GM12878 (cell line): ENCODE data around the gene IPPK. TPM values are rescaled to one million over a fixed set of nuclear protein-coding genes. Genes with fewer than 3 reads are reported as not detected.

Experiments
- ATAC-seq: fragments of 200-7000 bp; cut with Tn5 transposase; 3 replicates; pipeline ENCODE4 v1.9.1; 2020; ENCODE audit warnings: mild to moderate bottlenecking, moderate library complexity
- BruUV-seq: library from RNA; stranded (reverse); fragments of 400-500 nt; replicated peaks from 2 replicates; lab custom pipeline; 2021; lab: Mats Ljungman, UMichigan
- CTCF ChIA-PET: fragments of 300-600 bp; sonication (Branson Sonifier 250); formaldehyde crosslinking; extraction: SDS; loops from one replicate; lab custom pipeline; 2021; ENCODE audit warnings: inconsistent platforms; lab: Yijun Ruan, JAX
- POLR2A ChIA-PET: fragments of 350-600 bp; formaldehyde crosslinking; extraction: SDS; loops from one replicate; lab custom pipeline; 2021; ENCODE audit warnings: inconsistent platforms; lab: Charles Lee
- RAD21 ChIA-PET: fragments of 300-600 bp; sonication (Branson Sonifier 250); formaldehyde crosslinking; loops from one replicate; lab custom pipeline; 2023; ENCODE audit warnings: antibody characterized with exemption; ENCODE audit not compliant: unreplicated experiment; lab: Charles Lee
- SMC1A ChIA-PET: fragments of 300-600 bp; sonication (Branson Sonifier 250); formaldehyde crosslinking; loops from one replicate; lab custom pipeline; 2023; ENCODE audit not compliant: unreplicated experiment, uncharacterized antibody; lab: Charles Lee
- DNase-seq: peaks from one replicate; pipeline ENCODE4 v3.0.0-alpha.2; 2011; ENCODE audit warnings: low read depth, low spot score
- FAIRE-seq: peaks from 3 replicates; lab custom pipeline; 2011; peaks lifted over from hg19 to GRCh38; lab: Jason Lieb, UNC
- H2AFZ ChIP-seq: 2 replicates; pipeline ENCODE4 v1.6.0; 2011; ENCODE audit warnings: low read depth, low read length, control low read depth; ENCODE audit not compliant: control insufficient read depth
- H3K27ac ChIP-seq: 2 replicates; pipeline ENCODE4 v1.5.1; 2011; ENCODE audit warnings: control low read depth; ENCODE audit not compliant: control insufficient read depth, insufficient read depth
- H3K27me3 ChIP-seq, 2 experiments: replicated peaks in 1 of 2; 2 replicates each; pipeline versions ENCODE4 v1.6.0 to v1.6.1; 2011; ENCODE audit warnings: low read length in 1 of 2; ENCODE audit not compliant: control insufficient read depth in 2 of 2, insufficient read depth in 2 of 2
- H3K36me3 ChIP-seq, 2 experiments: 2 replicates each; pipeline ENCODE4 v1.5.1; 2011; ENCODE audit warnings: low read length in 1 of 2; ENCODE audit not compliant: control insufficient read depth in 2 of 2, insufficient read depth in 2 of 2
- H3K4me1 ChIP-seq: 2 replicates; pipeline ENCODE4 v1.6.1; 2011; ENCODE audit warnings: mild to moderate bottlenecking, low read length, moderate library complexity, mixed read lengths; ENCODE audit not compliant: control insufficient read depth, insufficient read depth
- H3K4me2 ChIP-seq: 2 replicates; pipeline ENCODE4 v1.6.0; 2011; ENCODE audit warnings: control low read depth; ENCODE audit not compliant: control insufficient read depth, insufficient read depth
- H3K4me3 ChIP-seq: fragments of 200-600 bp; sonication (generic); 2 replicates; pipeline ENCODE4 v1.5.1; 2016
- H3K79me2 ChIP-seq: 2 replicates; pipeline ENCODE4 v1.6.0; 2011; ENCODE audit warnings: low read length; ENCODE audit not compliant: control insufficient read depth, insufficient read depth
- H3K9ac ChIP-seq: 2 replicates; pipeline ENCODE4 v1.8.0; 2011; ENCODE audit warnings: low read length, control low read depth, mixed read lengths; ENCODE audit not compliant: control insufficient read depth, insufficient read depth
- H3K9me3 ChIP-seq: replicated peaks from 3 replicates; pipeline ENCODE4 v1.5.1; 2011; ENCODE audit warnings: mild to moderate bottlenecking, low read length; ENCODE audit not compliant: control insufficient read depth, insufficient read depth
- H4K20me1 ChIP-seq: 2 replicates; pipeline ENCODE4 v1.6.0; 2011; ENCODE audit not compliant: control insufficient read depth, insufficient read depth
- ATF7 ChIP-seq: fragments of 450-650 bp; IDR thresholded peaks from 2 replicates; pipeline ENCODE4 v1.6.1; 2016; ENCODE audit warnings: low read depth, mild to moderate bottlenecking
- CBFB ChIP-seq: IDR thresholded peaks from 2 replicates; pipeline ENCODE4 v1.6.1; 2016; ENCODE audit warnings: antibody characterized with exemption, low read depth
- CBX3 ChIP-seq: fragments of 200-600 bp; sonication (generic); IDR thresholded peaks from 2 replicates; pipeline ENCODE4 v1.6.1; 2016; ENCODE audit warnings: low read depth, borderline replicate concordance
- NR2C2 ChIP-seq: IDR thresholded peaks from 2 replicates; pipeline ENCODE4 v1.6.1; 2011; ENCODE audit warnings: borderline replicate concordance, low read depth; ENCODE audit not compliant: control insufficient read depth, insufficient read length
- PAX5 ChIP-seq: IDR thresholded peaks from 2 replicates; pipeline ENCODE4 v1.6.1; 2011; ENCODE audit warnings: low read depth, low read length, borderline replicate concordance
- SMAD5 ChIP-seq: IDR thresholded peaks from 2 replicates; pipeline ENCODE4 v1.6.1; 2016; ENCODE audit warnings: antibody characterized with exemption, low read depth
- TCF12 ChIP-seq: IDR thresholded peaks from 2 replicates; pipeline ENCODE4 v1.6.1; 2011; ENCODE audit warnings: low read depth, mild to moderate bottlenecking, low read length
- ZNF217 ChIP-seq: fragments of 450-650 bp; IDR thresholded peaks from 2 replicates; pipeline ENCODE4 v1.6.1; 2017; ENCODE audit warnings: antibody characterized with exemption, mild to moderate bottlenecking
- ZNF622 ChIP-seq: fragments of 450-650 bp; IDR thresholded peaks from 2 replicates; pipeline ENCODE4 v1.6.1; 2017; ENCODE audit warnings: mild to moderate bottlenecking, inconsistent platforms
- WGBS: methylation state at CpG from one replicate; pipeline ENCODE4 v1.1.6; 2016; ENCODE audit warnings: low lambda C conversion rate; ENCODE audit not compliant: insufficient replicate concordance, insufficient coverage; ENCODE audit errors: missing lambda C conversion rate; 5-methylcytosine and 5-hydroxymethylcytosine counted together
- in situ Hi-C: fragments of 300-500 bp; cut with MboI; formaldehyde crosslinking; loops from 9 replicates; pipeline ENCODE4 v1.14.3; 2018; ENCODE audit warnings: mixed read lengths
- intact Hi-C: fragments of 100-400 bp; cut with micrococcal nuclease; formaldehyde crosslinking; loops from one replicate; pipeline ENCODE4 v1.14.2; 2022; ENCODE audit not compliant: unreplicated experiment
- polyA plus RNA-seq, 11 experiments: library from polyadenylated mRNA; depleted of rRNA in 4 of 11; unstranded in 6 of 11; stranded (reverse) in 5 of 11; fragments of >200 nt; fragmentation: Nextera tagmentation in 4 of 11; fragmentation: Illumina TruSeq in 1 of 11; extraction: Ambion mirVana in 4 of 11; extraction: Trizol in 1 of 11; gene quantifications; 1 replicate in 1 of 11; 2 replicates in 10 of 11; pipeline versions ENCODE4 v1.2.1 to v1.2.3, GENCODE V29; 2011 to 2016; ENCODE audit warnings: inconsistent platforms in 2 of 11, missing spikeins in 2 of 11, low read depth in 1 of 11
- total RNA-seq, 4 experiments: library from RNA; depleted of rRNA in 3 of 4; stranded (reverse); fragments of >200 nt in 3 of 4; fragmentation: Illumina TruSeq in 1 of 4; extraction: Trizol in 1 of 4; gene quantifications; 2 replicates each; pipeline versions ENCODE4 v1.2.1 to v1.2.3, GENCODE V29; 2013 to 2021
- TF ChIP-seq, protein P1 (sequence below): fragments of 450-650 bp; IDR thresholded peaks from 2 replicates; pipeline ENCODE4 v1.6.1; 2016; ENCODE audit warnings: mild to moderate bottlenecking
- TF ChIP-seq, protein P2 (sequence below): fragments of 450-650 bp; IDR thresholded peaks from 2 replicates; pipeline ENCODE4 v1.6.1; 2017; ENCODE audit warnings: antibody characterized with exemption, mild to moderate bottlenecking, moderate library complexity

IPPK gene
- total and polyA plus RNA-seq, 10 of the 15 experiments (the other 5 are each of a cell fraction or from before 2014, with no cell fraction given), result 2.1 to 22.1 (median 11.4) TPM

DNA sequence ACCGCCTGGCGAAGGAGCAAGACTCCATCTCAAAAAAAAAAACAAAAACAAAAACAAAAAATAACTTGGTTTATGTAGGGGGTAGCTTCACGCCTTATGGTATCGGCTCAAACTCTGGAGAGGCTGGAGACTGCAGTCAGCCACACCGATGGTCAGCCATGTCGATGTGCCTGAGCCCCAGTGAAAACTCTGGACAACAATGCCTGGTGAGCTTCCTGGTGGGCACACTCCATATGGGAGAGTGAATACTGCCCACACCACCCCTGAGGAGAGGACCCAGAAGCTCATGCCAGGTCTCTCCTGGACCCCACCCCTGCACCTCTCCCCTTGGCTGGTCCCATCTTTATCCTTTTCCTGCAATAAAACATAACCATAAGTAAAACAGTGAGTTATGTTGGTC is 19.6 kb downstream of the IPPK start:
- Histone ChIP-seq H3K27ac (no peak overlapping the region), H3K27me3 (no peaks in the 10 kb centered on the region), H3K9ac (no peak overlapping the region), H3K36me3 (peaks cover 9 to 32% of the 10 kb centered on the region in 2 experiments), H3K4me3 (no peak overlapping the region), H3K4me1 (no peaks in the 10 kb centered on the region; the same call in 1 of the 2 replicates), H3K79me2 (no peaks in the 10 kb centered on the region), H3K9me3 (no peaks in the 10 kb centered on the region; the same call in 2 of the 3 replicates), H3K4me2 (no peak overlapping the region), H2AFZ (no peak overlapping the region), H4K20me1 (no peaks in the 10 kb centered on the region)
- 98% methylated on average over 6 of the region's 6 CpGs for WGBS
- BruUV-seq, result no TSS peak
- DNase-seq, result no peak
- no peak for ATAC-seq
- no peak for TF ChIP-seq SMAD5
- no peak for TF ChIP-seq PAX5
- TF ChIP-seq ZNF217, result no peak
- TF ChIP-seq CBX3, result no peak
- TF ChIP-seq ZNF622, result no peak
- TF ChIP-seq TCF12, result no peak
- no peak for TF ChIP-seq CBFB
- TF ChIP-seq, protein P1, sequence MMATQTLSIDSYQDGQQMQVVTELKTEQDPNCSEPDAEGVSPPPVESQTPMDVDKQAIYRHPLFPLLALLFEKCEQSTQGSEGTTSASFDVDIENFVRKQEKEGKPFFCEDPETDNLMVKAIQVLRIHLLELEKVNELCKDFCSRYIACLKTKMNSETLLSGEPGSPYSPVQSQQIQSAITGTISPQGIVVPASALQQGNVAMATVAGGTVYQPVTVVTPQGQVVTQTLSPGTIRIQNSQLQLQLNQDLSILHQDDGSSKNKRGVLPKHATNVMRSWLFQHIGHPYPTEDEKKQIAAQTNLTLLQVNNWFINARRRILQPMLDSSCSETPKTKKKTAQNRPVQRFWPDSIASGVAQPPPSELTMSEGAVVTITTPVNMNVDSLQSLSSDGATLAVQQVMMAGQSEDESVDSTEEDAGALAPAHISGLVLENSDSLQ, result no peak
- no peak for TF ChIP-seq ATF7
- TF ChIP-seq, protein P2, sequence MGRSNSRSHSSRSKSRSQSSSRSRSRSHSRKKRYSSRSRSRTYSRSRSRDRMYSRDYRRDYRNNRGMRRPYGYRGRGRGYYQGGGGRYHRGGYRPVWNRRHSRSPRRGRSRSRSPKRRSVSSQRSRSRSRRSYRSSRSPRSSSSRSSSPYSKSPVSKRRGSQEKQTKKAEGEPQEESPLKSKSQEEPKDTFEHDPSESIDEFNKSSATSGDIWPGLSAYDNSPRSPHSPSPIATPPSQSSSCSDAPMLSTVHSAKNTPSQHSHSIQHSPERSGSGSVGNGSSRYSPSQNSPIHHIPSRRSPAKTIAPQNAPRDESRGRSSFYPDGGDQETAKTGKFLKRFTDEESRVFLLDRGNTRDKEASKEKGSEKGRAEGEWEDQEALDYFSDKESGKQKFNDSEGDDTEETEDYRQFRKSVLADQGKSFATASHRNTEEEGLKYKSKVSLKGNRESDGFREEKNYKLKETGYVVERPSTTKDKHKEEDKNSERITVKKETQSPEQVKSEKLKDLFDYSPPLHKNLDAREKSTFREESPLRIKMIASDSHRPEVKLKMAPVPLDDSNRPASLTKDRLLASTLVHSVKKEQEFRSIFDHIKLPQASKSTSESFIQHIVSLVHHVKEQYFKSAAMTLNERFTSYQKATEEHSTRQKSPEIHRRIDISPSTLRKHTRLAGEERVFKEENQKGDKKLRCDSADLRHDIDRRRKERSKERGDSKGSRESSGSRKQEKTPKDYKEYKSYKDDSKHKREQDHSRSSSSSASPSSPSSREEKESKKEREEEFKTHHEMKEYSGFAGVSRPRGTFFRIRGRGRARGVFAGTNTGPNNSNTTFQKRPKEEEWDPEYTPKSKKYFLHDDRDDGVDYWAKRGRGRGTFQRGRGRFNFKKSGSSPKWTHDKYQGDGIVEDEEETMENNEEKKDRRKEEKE, result no peak
- no peak for TF ChIP-seq NR2C2
- ChIA-PET POLR2A (no interaction called here), RAD21 (no interaction called here), CTCF (interaction anchor here (0.6 kb wide), 1 partner anchor 510 kb away, joined by 3 read pairs; no protein-coding TSS in a partner anchor), SMC1A (no interaction called here)
- in situ Hi-C loops (no loop called here), intact Hi-C loops (no loop called here)
- no peak for FAIRE-seq
